Smooth muscle cell (in vitro differentiated cells): ENCODE measurements around the gene SNRNP70. TPM values are rescaled to one million over a fixed set of nuclear protein-coding genes. Genes with fewer than 3 reads are reported as not detected.

ENCODE experiments used
- DNase-seq: peaks from one replicate; lab custom pipeline; 2025; ENCODE audit not compliant: unreplicated experiment; lab: John Stamatoyannopoulos, UW
- H2AFZ ChIP-seq: fragments of 200-600 bp; sonication (generic); 2 replicates; pipeline ENCODE4 v1.6.0; 2016; ENCODE audit warnings: antibody characterized with exemption, low read depth, mild to moderate bottlenecking
- H3F3A ChIP-seq: fragments of 200-600 bp; sonication (generic); 2 replicates; pipeline ENCODE4 v1.6.0; 2017; ENCODE audit warnings: antibody characterized with exemption, low read depth
- H3K27ac ChIP-seq: fragments of 200-600 bp; sonication (generic); 2 replicates; pipeline ENCODE4 v1.5.1; 2016; ENCODE audit warnings: low read depth, mild to moderate bottlenecking
- H3K27me3 ChIP-seq: fragments of 200-600 bp; sonication (generic); 2 replicates; pipeline ENCODE4 v1.6.1; 2016; ENCODE audit warnings: low read depth, mild to moderate bottlenecking
- H3K36me3 ChIP-seq: fragments of 200-600 bp; sonication (generic); 2 replicates; pipeline ENCODE4 v1.5.1; 2016; ENCODE audit warnings: low read depth
- H3K4me1 ChIP-seq: fragments of 200-600 bp; sonication (generic); 2 replicates; pipeline ENCODE4 v1.5.1; 2016; ENCODE audit warnings: low read depth
- H3K4me2 ChIP-seq: fragments of 200-600 bp; sonication (generic); 2 replicates; pipeline ENCODE4 v1.6.0; 2016; ENCODE audit warnings: mild to moderate bottlenecking
- H3K4me3 ChIP-seq: fragments of 200-600 bp; sonication (generic); 2 replicates; pipeline ENCODE4 v1.5.1; 2016; ENCODE audit warnings: mild to moderate bottlenecking
- H3K79me2 ChIP-seq: fragments of 200-600 bp; sonication (generic); 2 replicates; pipeline ENCODE4 v1.6.0; 2016; ENCODE audit warnings: low read depth, mild to moderate bottlenecking
- H3K9ac ChIP-seq: fragments of 200-600 bp; sonication (generic); 2 replicates; pipeline ENCODE4 v1.6.0; 2016; ENCODE audit warnings: low read depth
- H3K9me3 ChIP-seq: fragments of 200-600 bp; sonication (generic); replicated peaks from 2 replicates; pipeline ENCODE4 v1.5.1; 2016; ENCODE audit warnings: low read depth
- H4K20me1 ChIP-seq: fragments of 200-600 bp; sonication (generic); 2 replicates; pipeline ENCODE4 v1.6.0; 2016; ENCODE audit warnings: low read depth
- WGBS: methylation state at CpG from one replicate; pipeline ENCODE4 v1.1.7; 2016; ENCODE audit warnings: low lambda C conversion rate; 5-methylcytosine and 5-hydroxymethylcytosine counted together
- polyA plus RNA-seq: library from polyadenylated mRNA; unstranded; fragments of >200 nt; fragmentation: Nextera tagmentation; extraction: Ambion mirVana; gene quantifications from 2 replicates; pipeline ENCODE4 v1.2.1, GENCODE V29; 2016
- total RNA-seq: library from RNA; depleted of rRNA; stranded (reverse); fragments of >200 nt; gene quantifications from 2 replicates; pipeline ENCODE4 v1.2.3, GENCODE V29; 2014
- TF ChIP-seq, protein P1 (sequence below): fragments of 200-600 bp; sonication (generic); IDR thresholded peaks from 2 replicates; pipeline ENCODE4 v1.5.1; 2017; ENCODE audit warnings: borderline replicate concordance, mild to moderate bottlenecking, antibody characterized with exemption; ENCODE audit not compliant: insufficient read depth, poor library complexity, severe bottlenecking

The SNRNP70 gene
- total and polyA plus RNA-seq, 2 experiments from 2014 or later = 200 to 206 TPM

DNA sequence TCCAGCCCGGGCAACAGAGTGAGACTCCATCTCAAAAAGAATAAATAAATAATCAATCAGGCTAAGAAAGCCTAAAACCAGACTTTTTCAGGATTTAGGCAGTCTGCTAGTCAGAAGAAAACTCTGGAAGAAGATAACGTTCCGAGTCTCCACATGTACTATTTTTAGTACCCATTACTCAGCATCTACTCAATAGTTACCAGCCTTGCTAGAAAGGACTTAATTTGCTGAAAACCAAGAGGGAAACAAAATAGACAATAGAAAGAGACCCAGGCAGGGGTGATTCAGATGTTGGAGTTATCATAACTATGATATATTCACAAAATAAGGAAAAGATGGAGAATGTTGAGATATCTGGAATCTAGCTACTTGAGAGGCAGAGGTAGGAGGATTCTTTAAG, 25.3 kb downstream of the SNRNP70 start:
- H3K9me3 ChIP-seq = no peaks in the 10 kb centered on the region
- WGBS = 26% methylated on average over 3 of the region's 3 CpGs
- H3K27me3 ChIP-seq = no peaks in the 10 kb centered on the region
- no peak overlapping the region for H2AFZ ChIP-seq
- H3K4me2 ChIP-seq = peak overlapping the region; percentile 18
- H4K20me1 ChIP-seq = peaks cover 48% of the 10 kb centered on the region
- no peak for DNase-seq
- H3K27ac ChIP-seq = peak overlapping the region; percentile 59
- TF ChIP-seq, protein P1, sequence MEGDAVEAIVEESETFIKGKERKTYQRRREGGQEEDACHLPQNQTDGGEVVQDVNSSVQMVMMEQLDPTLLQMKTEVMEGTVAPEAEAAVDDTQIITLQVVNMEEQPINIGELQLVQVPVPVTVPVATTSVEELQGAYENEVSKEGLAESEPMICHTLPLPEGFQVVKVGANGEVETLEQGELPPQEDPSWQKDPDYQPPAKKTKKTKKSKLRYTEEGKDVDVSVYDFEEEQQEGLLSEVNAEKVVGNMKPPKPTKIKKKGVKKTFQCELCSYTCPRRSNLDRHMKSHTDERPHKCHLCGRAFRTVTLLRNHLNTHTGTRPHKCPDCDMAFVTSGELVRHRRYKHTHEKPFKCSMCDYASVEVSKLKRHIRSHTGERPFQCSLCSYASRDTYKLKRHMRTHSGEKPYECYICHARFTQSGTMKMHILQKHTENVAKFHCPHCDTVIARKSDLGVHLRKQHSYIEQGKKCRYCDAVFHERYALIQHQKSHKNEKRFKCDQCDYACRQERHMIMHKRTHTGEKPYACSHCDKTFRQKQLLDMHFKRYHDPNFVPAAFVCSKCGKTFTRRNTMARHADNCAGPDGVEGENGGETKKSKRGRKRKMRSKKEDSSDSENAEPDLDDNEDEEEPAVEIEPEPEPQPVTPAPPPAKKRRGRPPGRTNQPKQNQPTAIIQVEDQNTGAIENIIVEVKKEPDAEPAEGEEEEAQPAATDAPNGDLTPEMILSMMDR = no peak
- peaks cover 27% of the 10 kb centered on the region for H3F3A ChIP-seq
- no peaks in the 10 kb centered on the region for H3K36me3 ChIP-seq
- peaks cover 3% of the 10 kb centered on the region for H3K79me2 ChIP-seq
- peaks cover 11% of the 10 kb centered on the region for H3K4me1 ChIP-seq
- no peak overlapping the region for H3K4me3 ChIP-seq
- no peak overlapping the region for H3K9ac ChIP-seq

DNA sequence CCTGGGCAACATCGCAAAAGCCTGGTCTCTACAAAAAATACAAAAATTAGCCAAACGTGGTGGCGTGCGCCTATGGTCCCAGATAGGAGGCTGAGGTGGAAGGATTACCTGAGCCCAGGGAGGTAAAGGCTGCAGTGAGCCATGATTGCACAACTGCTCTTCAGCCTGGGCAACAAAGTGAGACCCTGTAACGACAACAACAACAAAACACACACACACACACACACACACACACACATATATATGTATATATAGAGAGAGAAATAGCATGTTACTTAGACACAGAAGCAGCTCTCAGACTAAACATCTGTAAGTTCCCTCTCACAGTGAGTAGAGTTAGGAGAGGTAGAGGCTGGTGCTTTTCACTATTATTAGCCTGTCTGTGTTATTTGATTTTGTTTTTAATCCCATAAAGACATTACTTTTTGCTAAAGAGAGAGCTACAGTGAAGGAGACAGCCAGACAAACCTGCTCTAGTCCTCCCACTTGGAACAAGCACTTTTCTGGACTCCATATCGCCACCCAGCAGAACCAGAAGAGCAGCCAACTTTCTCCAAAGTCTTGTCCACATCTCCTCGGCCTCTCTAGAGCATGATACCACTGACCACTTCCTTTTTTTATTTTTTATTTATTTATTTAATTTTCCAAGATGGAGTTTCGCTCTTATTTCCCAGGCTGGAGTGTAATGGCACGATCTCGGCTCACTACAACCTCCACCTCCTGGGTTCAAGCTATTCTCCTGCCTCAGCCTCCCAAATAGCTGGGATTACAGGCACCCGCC, 26.2 kb downstream of the SNRNP70 start:
- H3K4me2 ChIP-seq = no peak overlapping the region
- peaks cover 26% of the 10 kb centered on the region for H3F3A ChIP-seq
- WGBS = 92% methylated on average over 11 of the region's 11 CpGs
- H3K9ac ChIP-seq = no peak overlapping the region
- no peak overlapping the region for H3K4me3 ChIP-seq
- H3K9me3 ChIP-seq = no peaks in the 10 kb centered on the region
- peak overlapping the region; percentile 59 for H3K27ac ChIP-seq
- H4K20me1 ChIP-seq = peaks cover 40% of the 10 kb centered on the region
- peaks cover 3% of the 10 kb centered on the region for H3K79me2 ChIP-seq
- H3K36me3 ChIP-seq = no peaks in the 10 kb centered on the region
- H3K27me3 ChIP-seq = no peaks in the 10 kb centered on the region
- DNase-seq = no peak
- H2AFZ ChIP-seq = no peak overlapping the region
- TF ChIP-seq, protein P1 = no peak
- H3K4me1 ChIP-seq = peaks cover 11% of the 10 kb centered on the region

DNA sequence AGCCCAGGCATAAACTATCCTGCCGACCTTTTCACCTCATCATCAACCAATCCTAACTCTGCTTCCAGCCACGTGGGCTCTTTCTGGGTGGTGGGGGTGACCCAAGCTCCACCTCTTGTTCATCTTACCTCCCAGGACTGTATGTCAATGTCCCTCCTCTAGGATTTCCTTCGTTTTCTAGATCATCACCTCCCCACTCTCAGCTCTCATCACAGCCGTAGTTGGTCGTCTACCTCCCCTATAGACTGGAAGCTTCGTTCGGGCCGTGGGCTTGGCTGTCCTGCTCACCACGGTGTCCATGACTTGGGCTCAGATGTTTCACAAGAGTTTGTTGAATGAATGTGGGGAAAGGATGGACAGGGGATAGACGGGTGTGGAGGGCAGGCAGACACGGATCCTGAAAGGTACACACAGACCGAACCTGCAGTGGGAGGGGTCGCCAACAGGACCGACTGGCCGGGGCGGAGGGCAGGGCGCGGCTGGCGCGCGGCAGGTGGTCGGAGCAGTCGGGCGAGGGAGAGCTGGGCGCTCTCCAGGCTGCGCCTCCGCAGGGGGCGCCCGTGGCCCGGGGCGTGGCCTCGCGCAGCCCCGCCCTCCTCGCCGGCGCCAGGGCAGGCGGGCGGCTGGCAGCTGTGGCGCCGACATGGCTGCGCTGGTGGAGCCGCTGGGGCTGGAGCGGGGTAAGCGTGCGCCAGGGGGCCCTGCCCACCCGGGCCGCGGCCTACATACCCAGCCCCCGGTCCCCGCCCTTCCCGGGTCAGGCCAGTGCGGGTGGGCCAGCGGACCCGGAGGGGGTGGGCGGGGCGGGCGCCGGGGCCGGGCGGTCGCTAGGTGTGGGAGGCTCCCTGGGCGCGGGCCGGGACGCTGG, 28.7 kb downstream of the SNRNP70 start, which contains the start of gene LIN7B:
LIN7B (plus strand) TSS at position 609 of the 868 bp plus-strand sequence; CDS start at position 644, 35 bp downstream.
- WGBS = 8% methylated on average over 25 of the region's 66 CpGs
- peak; percentile 77 for DNase-seq
- H3F3A ChIP-seq = peaks cover 24% of the 10 kb centered on the region
- peak within 1 kb of the TSS; percentile 68 for H2AFZ ChIP-seq
- peak within 1 kb of the TSS; percentile 33 for H3K9ac ChIP-seq
- no peak within 1 kb of the TSS for H3K27ac ChIP-seq
- H3K9me3 ChIP-seq = no peaks in the 10 kb centered on the region
- TF ChIP-seq, protein P1 = peak; percentile 37
- H3K79me2 ChIP-seq = no peaks in the 10 kb centered on the region
- H4K20me1 ChIP-seq = peaks cover 20% of the 10 kb centered on the region
- peak within 1 kb of the TSS; percentile 71 for H3K4me3 ChIP-seq
- H3K36me3 ChIP-seq = no peaks in the 10 kb centered on the region
- H3K4me1 ChIP-seq = peaks cover 11% of the 10 kb centered on the region
- no peaks in the 10 kb centered on the region for H3K27me3 ChIP-seq
- peak within 1 kb of the TSS; percentile 87 for H3K4me2 ChIP-seq
